Measurements from ENCODE around the gene AHI1.

AHI1 gene

DNA sequence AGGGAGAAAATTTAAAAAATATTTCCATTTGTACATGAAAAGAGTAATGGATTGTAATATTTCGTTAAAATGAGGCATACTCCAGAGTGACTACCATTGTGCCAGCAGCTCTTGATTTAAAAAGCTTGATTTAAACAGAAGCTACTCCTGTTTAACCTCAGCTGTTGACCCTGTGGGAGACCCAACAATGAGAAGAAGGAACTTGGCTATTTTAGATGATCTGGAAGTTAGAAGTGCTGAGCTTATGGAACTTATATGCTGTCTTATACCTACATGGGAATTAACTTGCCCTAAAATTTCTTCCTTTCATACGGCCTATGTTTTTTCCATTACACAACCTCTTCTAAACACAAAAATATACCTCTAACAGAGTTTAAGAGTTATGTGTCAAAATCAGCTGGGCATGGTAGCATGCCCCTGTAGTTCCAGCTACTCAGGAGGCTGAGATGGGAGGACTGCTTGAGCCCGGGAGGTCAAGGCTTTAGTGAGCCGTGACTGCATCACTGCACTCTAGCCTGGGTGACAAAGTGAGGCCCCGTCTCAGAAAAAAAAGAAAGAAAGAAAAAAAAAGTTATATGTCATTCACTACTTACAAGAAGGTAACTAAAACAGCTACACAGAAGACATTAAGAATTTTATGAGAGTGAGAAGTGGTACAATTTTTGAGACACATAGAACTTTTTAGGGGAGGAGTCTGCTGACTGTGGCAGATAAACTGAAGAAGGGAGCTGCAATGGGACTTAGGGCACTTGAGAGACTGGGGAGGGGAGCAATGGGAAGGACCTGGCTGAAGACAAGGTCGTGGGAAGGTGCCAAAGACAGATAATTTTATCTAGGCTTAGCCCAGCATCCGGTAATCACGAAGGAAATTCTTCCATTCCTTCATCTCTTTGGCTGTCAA lies 176.6 kb downstream of the AHI1 start:
- intact Hi-C loops (cut with DNase I), result no loop called here
- no peak for DNase-seq

DNA sequence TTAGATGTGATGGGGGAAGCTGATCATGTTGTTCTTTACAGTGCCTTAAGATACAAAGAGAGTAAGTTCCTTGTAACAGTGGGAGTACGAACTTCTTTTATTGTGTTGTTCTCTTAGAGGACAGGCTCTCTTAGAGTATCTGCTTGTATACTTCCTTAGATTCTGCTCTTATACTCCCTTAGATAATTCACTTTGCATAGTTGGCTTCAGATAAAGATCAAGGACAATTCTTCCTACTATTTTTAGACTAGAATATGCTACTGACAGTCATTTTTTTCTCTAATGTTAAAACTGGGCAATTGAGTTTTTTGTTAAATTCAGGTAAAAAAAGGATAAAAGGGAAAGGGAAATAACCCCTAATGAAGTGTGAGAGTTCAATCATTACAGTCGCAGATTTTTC lies 177.7 kb downstream of the AHI1 start:
- no peak for DNase-seq
- intact Hi-C loops (cut with DNase I), result no loop called here

DNA sequence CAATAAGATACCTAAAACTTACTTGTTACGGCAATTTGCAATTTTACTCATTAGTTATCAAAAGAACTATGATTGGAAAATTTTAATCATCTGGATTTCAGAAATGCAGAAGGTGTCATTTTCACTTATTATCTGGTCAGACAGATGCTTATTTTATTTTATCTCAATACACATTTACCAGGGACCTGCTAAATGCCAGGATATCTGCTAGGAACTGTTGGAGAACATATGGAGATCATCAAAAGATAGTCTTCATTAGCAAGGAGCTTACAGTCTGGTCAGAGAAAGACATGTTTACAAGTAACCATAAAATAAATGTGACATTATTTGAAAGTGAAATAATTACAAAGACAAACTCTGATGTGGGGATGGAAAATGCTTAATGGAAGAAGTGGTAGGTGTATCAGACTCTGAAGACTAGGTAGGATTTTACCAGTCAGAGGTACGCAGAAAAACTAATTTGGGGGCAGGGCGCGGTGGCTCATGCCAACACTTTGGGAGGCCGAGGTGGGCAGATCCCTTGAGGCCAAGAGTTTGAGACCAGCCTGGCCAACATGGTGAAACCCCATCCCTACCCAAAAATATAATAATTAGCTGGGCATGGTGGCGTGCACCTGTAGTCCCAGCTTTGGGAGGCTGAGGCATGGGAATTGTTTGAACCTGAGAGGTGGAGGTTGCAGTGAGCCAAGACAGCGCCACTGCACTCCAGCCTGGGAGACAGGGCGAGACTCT lies 178.6 kb downstream of the AHI1 start:
- intact Hi-C loops (cut with DNase I), result no loop called here
- DNase-seq, result no peak

DNA sequence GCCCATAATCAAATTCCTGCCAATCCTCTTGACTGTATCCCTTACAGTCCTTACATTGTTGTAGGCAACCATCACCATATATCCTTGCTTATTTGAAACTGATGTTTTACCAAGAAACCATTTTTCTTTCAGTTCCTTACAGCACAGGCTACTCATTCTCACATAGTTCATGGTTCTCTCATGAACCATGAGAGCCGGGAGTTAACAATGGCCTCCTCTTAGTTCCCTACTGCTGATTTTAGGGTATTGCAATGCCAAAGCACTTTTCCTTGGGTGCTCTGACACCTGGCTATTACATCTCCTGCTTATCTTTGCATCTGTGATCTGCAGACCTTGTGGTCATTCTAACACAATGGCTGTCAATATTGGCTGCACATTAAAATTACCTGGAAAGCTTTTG lies 183.0 kb downstream of the AHI1 start:
- intact Hi-C loops (cut with DNase I), result no loop called here
- DNase-seq, result no peak

DNA sequence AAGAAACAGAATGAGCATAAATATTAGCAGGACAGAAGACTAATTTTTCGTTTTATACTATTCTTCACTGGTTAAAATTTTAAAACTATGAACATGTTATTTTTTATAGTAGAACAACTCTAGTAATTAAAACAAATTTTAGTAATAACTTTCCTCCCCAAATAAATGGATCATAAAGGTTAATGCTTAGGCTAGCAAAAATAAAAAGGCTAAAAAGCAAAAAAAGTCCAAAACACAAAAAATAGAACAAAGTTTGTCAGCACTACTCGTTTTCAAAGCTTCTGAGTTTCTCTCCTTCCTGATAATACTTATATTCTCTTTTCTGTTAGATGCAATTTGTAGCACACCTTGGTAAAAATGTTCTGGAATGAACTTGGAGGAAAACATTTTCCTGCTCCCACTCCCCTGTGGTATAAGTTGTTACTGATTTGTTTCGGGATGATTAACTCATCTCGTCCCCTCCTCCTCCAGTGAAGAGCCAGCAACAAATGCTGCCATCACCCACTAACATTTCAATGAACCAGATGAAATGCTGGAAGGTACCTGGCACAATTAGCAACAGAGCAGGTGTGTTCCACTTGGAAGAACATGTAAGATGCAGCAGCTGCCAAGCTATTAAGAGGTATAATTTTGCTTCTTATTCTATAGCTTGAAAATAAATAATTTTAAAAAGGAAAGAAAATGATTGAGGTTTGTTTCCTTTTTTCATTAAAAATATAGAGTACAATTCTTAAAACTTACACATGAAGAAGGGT lies 185.9 kb downstream of the AHI1 start:
- no peak for DNase-seq
- intact Hi-C loops (cut with DNase I), result no loop called here

DNA sequence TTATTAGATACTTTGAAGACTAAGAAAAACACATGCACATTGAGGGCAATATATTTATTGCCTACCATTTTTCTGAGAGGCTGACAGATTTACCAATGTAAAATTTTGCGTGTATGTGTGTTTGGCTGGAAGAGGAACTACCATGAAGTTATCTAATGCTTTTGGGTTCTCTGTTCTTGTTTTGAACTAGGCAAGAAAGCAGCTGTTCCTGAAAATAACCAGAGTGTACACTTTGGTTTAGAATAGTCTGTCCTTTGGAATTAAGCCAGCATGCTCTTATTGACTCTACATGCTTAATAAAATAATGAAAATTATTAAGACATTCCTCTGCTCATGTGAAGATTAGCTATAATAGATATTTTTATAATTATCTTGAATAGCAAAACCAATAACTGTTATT lies 187.2 kb downstream of the AHI1 start:
- DNase-seq, result no peak
- intact Hi-C loops (cut with DNase I), result no loop called here

DNA sequence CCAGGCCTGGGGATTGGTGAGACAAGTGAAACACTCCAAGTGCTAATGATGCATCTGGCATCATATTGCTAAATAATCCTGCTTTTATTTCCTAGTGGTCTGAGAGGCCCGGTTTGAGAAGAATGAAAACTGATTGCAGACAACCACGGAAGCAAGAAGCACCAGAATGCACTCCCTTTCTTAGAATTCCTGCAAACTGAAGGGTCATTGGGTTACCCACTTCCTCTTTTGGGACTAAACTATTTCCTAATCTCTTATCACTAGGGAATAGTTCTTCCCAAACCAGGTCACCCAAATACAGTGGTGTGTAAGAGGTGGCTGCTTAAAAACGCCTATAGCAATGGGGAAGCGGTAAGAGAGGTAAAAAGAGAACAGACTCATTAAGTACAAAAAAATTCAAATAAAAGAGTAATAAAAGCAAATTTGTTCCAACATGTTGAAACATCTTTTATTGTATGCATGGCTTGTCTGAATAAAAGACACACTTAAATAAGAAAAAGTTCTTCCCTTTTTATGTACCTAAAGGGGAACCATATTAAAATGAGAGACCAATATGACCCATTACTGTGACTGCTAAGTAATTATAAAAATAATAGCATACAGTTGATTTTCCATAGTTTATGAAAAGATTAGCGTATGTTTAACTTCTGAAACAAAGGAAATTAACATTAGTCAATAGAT lies 190.7 kb downstream of the AHI1 start:
- DNase-seq, result no peak
- intact Hi-C loops (cut with DNase I), result no loop called here

DNA sequence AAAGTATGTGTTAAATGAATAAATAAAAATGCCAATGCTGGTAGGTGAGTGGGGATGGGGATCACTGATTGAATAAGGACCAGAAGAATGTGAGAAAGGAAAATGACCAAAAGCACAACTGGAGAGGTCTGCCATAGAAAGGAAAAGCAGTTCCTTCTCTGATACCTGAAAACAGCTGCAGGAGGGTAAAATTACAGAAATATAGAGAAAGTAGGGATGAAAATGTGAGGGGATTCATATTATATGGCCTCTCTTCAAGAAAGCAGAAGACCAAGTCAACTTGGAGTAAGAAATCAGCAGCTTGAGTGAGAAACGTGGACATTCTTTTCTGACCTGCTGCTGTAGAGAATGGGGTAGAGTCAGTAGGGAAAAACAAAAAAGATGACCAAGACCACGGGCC lies 191.4 kb downstream of the AHI1 start:
- no peak for DNase-seq
- intact Hi-C loops (cut with DNase I), result no loop called here

DNA sequence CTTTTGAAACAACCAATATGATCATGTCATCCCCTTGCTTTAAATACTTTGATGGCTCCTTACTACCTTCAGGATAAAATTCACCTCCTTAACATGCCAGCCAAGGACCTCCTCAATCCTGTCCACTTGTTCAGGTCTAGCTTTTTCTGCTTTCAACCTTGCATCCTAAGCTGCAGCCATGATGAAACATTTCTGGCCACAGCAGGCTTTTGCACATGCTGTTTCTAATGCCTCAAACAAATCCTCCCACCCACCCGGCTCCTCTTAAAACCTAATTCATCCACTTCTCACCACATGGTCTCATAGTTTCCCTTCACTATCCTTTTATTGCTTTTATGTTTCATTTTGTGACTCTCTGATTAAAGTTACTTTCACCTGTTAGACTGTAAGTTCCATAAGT lies 191.9 kb downstream of the AHI1 start:
- no peak for DNase-seq
- intact Hi-C loops (cut with DNase I), result no loop called here

DNA sequence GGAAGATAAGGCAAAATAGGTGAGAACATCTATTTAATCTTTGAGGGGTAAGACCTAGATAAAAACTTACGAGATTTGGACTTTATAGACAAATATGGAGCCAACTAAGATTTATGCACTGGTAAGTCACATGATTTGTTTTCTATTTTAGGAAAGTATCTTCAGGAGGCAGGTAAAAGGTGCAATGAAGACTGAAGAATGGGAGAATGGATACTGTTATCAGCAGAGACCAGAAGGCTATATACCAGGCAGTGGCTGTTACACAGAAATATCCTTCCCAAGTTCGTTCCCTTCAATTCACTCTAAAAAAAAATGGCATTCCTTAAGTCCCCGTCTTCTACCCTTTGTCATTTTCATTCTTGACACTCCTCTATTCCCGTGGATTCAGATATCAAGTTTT lies 192.7 kb downstream of the AHI1 start:
- no peak for DNase-seq
- intact Hi-C loops (cut with DNase I), result no loop called here

DNA sequence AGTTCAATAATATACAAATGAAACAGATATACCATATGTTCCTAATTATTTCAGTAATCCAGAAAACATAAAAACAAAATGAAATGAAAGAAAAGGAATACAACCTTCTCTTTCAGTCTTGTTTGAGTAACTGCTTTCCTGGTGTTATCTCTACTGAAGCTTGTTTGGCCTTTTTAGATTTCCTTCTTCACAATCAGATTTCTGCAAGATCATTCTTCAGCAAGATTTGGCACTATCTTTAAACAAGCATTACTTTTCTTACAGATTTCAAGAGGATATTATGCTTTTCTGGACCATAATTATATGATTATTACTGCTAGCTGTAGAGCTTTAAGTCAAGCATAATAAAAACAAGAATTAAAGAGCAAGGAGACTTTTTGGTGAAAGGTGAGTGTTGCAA lies 196.2 kb downstream of the AHI1 start:
- intact Hi-C loops (cut with DNase I), result no loop called here

DNA sequence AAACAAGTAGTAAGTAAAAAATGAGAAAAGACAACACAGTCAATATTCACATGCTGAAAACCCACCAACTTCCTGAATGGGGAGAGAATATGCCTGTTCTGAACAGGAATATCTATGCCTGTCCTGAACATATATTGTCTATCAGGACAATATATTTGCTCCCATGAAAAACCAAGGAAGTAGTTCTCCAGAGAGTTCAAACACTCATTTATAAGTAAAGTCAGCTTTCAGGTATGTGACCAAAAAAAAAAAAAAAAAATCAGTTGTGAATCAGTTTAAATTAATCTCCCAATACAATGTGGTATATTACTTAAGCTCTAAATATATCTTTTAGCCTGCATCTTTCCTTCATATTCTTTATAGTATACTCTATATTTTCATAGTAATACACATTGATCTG lies 197.0 kb downstream of the AHI1 start:
- intact Hi-C loops (cut with DNase I), result no loop called here
- DNase-seq, result no peak

More for the DNA sequence above, 196.2 kb downstream of the AHI1 start:
- no peak for DNase-seq

DNA sequence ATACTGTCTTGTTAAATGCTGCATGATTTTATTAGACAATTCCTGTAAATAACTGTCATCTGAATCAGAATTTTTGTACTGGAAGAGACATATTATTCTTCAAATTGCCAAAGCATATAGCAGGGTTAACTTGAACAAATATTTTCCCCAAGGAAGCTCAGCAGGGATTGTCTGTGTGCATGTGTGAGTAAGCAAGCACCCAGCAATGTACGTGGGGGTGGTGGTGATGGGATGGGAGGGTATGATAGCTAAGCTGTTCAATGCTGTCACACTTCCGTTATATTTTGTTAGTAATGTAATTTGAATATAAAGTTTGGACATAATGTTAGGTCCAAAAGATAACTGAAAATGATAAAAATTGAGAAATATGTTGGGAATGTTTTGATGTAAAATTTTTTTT lies 198.3 kb downstream of the AHI1 start:
- intact Hi-C loops (cut with DNase I), result no loop called here
- DNase-seq, result peak in 1 of 42 donors; percentile 9

DNA sequence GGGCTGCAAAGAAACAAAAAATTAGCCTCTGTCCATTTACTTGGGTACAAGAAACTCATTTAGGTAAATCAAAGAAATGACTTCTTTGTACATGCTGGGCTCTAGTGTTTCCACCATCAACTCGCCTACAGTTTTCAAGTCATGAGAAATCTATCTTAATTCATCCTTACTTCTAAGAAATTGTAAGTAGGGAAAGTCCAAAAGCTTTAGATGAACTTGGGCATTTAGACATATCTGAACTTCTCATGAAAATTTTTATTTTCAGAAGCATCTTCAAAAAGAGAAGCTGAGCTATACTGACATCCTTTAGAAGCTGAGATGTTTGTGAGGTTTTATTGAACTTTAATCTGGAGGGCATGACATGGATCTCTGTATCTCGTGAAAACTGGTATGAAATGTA lies 199.1 kb downstream of the AHI1 start:
- intact Hi-C loops (cut with DNase I), result no loop called here
- DNase-seq, result no peak

DNA sequence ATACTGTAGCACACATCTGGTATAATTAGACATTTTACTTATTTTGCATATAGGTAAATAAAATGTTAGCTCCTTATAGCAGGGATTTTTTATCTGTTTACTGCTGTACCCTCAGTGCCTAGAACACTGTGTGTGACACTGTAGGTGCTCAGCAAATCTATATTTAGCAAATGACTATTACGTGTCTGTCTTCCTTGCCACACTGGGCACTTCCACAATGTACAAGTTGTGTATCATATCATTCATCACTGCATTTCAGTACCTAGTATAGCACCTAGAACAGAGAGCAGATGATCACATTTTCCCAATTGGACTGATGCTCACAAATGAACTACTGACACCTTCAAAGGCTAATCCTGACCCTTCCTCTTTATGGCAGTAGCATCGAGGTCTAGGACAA lies 200.8 kb downstream of the AHI1 start:
- no peak for DNase-seq
- intact Hi-C loops (cut with DNase I), result no loop called here

DNA sequence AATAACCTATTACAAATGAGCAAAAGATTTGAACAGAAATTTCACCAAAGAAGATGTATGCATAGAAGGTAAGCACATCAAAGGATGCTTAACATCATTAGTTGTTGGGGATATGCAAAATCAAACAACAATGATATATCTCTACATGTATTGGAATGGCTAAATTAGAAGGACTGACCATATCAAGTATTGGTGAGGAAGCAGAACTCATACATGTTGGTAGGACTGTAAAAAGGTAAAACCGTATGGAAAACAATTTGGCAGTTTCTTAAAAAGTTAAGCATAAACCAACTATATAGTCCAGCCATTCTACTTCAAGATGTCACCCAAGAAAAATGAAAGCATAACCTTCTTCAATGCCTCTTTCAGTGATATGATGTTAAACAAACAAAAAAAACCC lies 202.5 kb downstream of the AHI1 start:
- DNase-seq, result no peak
- intact Hi-C loops (cut with DNase I), result no loop called here

DNA sequence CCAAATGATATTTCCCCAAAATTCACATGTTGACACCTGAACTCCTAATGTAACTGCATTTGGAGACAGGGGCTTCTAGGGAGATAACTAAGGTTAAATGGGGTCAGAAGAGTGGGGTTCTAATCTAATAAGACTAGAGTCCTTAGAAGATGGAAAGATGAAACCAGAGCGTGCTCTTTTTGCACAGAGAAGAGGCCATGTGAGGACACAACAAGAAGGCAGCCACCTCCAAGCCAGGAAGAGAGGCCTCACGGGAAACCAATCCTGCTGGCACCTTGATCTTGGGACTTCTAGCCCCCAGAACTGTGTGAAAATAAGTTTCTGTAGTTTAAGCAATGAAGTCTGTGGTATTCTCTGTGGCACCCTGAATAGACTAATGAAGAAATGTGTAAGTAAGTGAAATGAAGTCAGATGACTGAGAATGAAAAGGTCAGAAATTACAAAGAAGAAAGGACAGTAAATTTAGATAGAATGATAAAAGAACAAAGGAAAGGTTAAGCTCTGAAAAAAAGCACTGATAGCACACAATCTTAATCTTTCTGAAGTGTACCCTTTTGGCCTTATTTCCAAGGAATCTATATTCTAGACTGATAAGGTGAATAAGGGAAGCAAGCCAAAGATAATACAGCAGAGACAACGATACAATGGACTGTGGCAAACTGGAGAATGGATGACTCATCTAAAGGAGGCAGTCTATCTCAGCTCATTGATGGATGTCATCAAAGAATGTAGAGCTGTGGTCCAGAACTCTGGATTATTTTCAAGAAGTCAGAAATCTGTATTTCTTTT lies 206.1 kb downstream of the AHI1 start:
- DNase-seq, result no peak
- intact Hi-C loops (cut with DNase I), result no loop called here

DNA sequence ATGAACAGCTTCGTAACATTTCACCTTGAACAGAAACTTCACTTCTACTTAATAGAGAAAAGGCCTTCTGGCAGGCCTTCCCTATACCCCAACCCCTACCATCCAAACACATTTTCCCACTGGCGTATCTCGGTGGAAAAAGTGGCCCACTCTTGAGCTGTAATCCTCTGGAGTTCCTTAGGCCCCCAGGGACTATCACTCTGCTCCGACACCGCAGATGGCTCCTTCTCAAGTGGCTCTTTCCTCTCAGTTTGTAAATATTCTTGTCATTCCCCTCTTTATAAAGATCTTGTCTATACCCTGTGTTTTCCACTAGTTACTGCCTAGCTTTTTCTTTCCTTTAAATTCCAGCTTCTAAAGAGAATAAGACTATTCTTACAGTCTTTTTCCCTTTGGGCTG lies 207.7 kb downstream of the AHI1 start:
- intact Hi-C loops (cut with DNase I), result no loop called here
- no peak for DNase-seq
